Loucy (cell line): Measurements from ENCODE around the gene LY6G5C.

Source experiments
- H2AFZ ChIP-seq: fragments of 200-600 bp; sonication (generic); 2 replicates; pipeline ENCODE4 v1.6.0; 2016; ENCODE audit warnings: antibody characterized with exemption, mild to moderate bottlenecking, low read length, moderate library complexity
- H3F3A ChIP-seq: fragments of 200-600 bp; 2 replicates; pipeline ENCODE4 v1.6.0; 2016; ENCODE audit warnings: antibody characterized with exemption, low read depth, mild to moderate bottlenecking
- H3K27me3 ChIP-seq: fragments of 200-600 bp; sonication (generic); 2 replicates; pipeline ENCODE4 v1.6.1; 2014; ENCODE audit warnings: low read length, mild to moderate bottlenecking; ENCODE audit not compliant: insufficient read depth, poor library complexity, severe bottlenecking
- H3K36me3 ChIP-seq: fragments of 200-600 bp; sonication (generic); 2 replicates; pipeline ENCODE4 v1.6.1; 2016; ENCODE audit warnings: low read length; ENCODE audit not compliant: insufficient read depth
- H3K4me1 ChIP-seq: fragments of 200-600 bp; sonication (generic); 2 replicates; pipeline ENCODE4 v1.5.1; 2014; ENCODE audit warnings: low read length, mild to moderate bottlenecking; ENCODE audit not compliant: insufficient read depth, poor library complexity, severe bottlenecking
- H3K4me2 ChIP-seq: fragments of 200-600 bp; sonication (generic); 2 replicates; pipeline ENCODE4 v1.6.0; 2014; ENCODE audit warnings: antibody characterized with exemption, low read length, low read depth, mild to moderate bottlenecking; ENCODE audit not compliant: poor library complexity, severe bottlenecking
- H3K4me3 ChIP-seq: fragments of 200-600 bp; sonication (generic); 2 replicates; pipeline ENCODE4 v1.5.1; 2014; ENCODE audit warnings: low read length, mild to moderate bottlenecking, mixed read lengths; ENCODE audit not compliant: poor library complexity, severe bottlenecking
- H3K79me2 ChIP-seq: fragments of 200-600 bp; sonication (generic); 2 replicates; pipeline ENCODE4 v1.6.1; 2014; ENCODE audit warnings: low read length; ENCODE audit not compliant: insufficient read depth
- H3K9ac ChIP-seq: fragments of 200-600 bp; sonication (generic); 2 replicates; pipeline ENCODE4 v1.6.0; 2014; ENCODE audit warnings: mild to moderate bottlenecking, low read depth, low read length, moderate library complexity; ENCODE audit not compliant: poor library complexity, severe bottlenecking
- H3K9me2 ChIP-seq: fragments of 200-600 bp; sonication (generic); replicated peaks from 2 replicates; pipeline ENCODE4 v1.6.1; 2016; ENCODE audit warnings: low read depth, low read length, mixed read lengths
- H3K9me3 ChIP-seq: fragments of 200-600 bp; sonication (generic); 2 replicates; pipeline ENCODE4 v1.6.1; 2014; ENCODE audit warnings: mild to moderate bottlenecking, antibody characterized with exemption, low read length, low read depth; ENCODE audit not compliant: insufficient read depth
- H4K20me1 ChIP-seq: fragments of 200-600 bp; sonication (generic); 2 replicates; pipeline ENCODE4 v1.6.0; 2014; ENCODE audit warnings: antibody characterized with exemption, low read length, mild to moderate bottlenecking; ENCODE audit not compliant: insufficient read depth, poor library complexity, severe bottlenecking
- CTCF ChIP-seq: fragments of 200-600 bp; sonication (generic); conservative IDR thresholded peaks from 2 replicates; pipeline ENCODE4 v1.5.1; 2014; ENCODE audit warnings: mild to moderate bottlenecking, antibody characterized with exemption, low read length
- EZH2phosphoT487 ChIP-seq: fragments of 200-600 bp; IDR thresholded peaks from 2 replicates; pipeline ENCODE4 v1.6.1; 2018; ENCODE audit warnings: antibody characterized with exemption, mild to moderate bottlenecking, moderate library complexity, borderline replicate concordance

Gene LY6G5C

GRCh38 chr6:31686483-31686882 lies 5.6 kb upstream of the LY6G5C start:
- H3K4me3 ChIP-seq = no peak overlapping the region
- H3K36me3 ChIP-seq = peaks cover 55% of the 10 kb centered on the region; the same call in 1 of the 2 replicates
- TF ChIP-seq EZH2phosphoT487 (no peak), CTCF (no peak)

GRCh38 chr6:31683591-31683990 lies 2.7 kb upstream of the LY6G5C start:
- Histone ChIP-seq H3K9ac (no peak overlapping the region), H3K4me3 (no peak overlapping the region), H3K4me2 (no peak overlapping the region), H2AFZ (no peak overlapping the region), H3K4me1 (peaks cover 8% of the 10 kb centered on the region), H3K27me3 (no peaks in the 10 kb centered on the region), H3F3A (no peaks in the 10 kb centered on the region), H3K36me3 (peaks cover 27% of the 10 kb centered on the region; the same call in 1 of the 2 replicates), H3K9me3 (no peaks in the 10 kb centered on the region), H3K9me2 (no peaks in the 10 kb centered on the region), H4K20me1 (no peaks in the 10 kb centered on the region), H3K79me2 (no peaks in the 10 kb centered on the region)
- TF ChIP-seq EZH2phosphoT487 = no peak
- no peak for TF ChIP-seq CTCF

More at GRCh38 chr6:31686483-31686882, 5.6 kb upstream of the LY6G5C start:
- no peaks in the 10 kb centered on the region for H3F3A ChIP-seq
- H3K9me3 ChIP-seq = no peaks in the 10 kb centered on the region
- H3K79me2 ChIP-seq = no peaks in the 10 kb centered on the region
- H4K20me1 ChIP-seq = no peaks in the 10 kb centered on the region
- no peak overlapping the region for H3K9ac ChIP-seq
- no peaks in the 10 kb centered on the region for H3K4me1 ChIP-seq
- H3K9me2 ChIP-seq = no peaks in the 10 kb centered on the region
- no peaks in the 10 kb centered on the region for H3K27me3 ChIP-seq
- H3K4me2 ChIP-seq = no peak overlapping the region
- no peak overlapping the region for H2AFZ ChIP-seq

- no peaks in the 10 kb centered on the region for H4K20me1 ChIP-seq
- no peak for TF ChIP-seq EZH2phosphoT487
- TF ChIP-seq CTCF = no peak
- H3K9ac ChIP-seq = no peak overlapping the region
- no peak overlapping the region for H3K4me2 ChIP-seq
- no peaks in the 10 kb centered on the region for H3K9me2 ChIP-seq
- no peaks in the 10 kb centered on the region for H3F3A ChIP-seq
- H3K79me2 ChIP-seq = no peaks in the 10 kb centered on the region
- no peaks in the 10 kb centered on the region for H3K27me3 ChIP-seq
- no peak overlapping the region for H3K4me3 ChIP-seq
- H3K9me3 ChIP-seq = no peaks in the 10 kb centered on the region
- peaks cover 3% of the 10 kb centered on the region; the same call in 1 of the 2 replicates for H3K36me3 ChIP-seq
- H2AFZ ChIP-seq = no peak overlapping the region
- H3K4me1 ChIP-seq = peaks cover 8% of the 10 kb centered on the region
Measured at GRCh38 chr6:31681135-31681671, 336 bp upstream of the LY6G5C start.
